GM12891 (cell line): ENCODE measurements around the gene CTNND2.

Source experiments
- POLR2A ChIP-seq: IDR thresholded peaks from 2 replicates; pipeline ENCODE4 v1.6.1; 2011; ENCODE audit warnings: low read depth, low read length, control low read depth
- POLR2AphosphoS5 ChIP-seq: IDR thresholded peaks from 2 replicates; pipeline ENCODE4 v1.6.1; 2011; ENCODE audit warnings: low read depth, low read length, control low read depth
- SPI1 ChIP-seq: IDR thresholded peaks from 2 replicates; pipeline ENCODE4 v1.6.1; 2011; ENCODE audit warnings: low read depth, low read length, control low read depth
- TAF1 ChIP-seq: IDR thresholded peaks from 2 replicates; pipeline ENCODE4 v1.6.1; 2011; ENCODE audit warnings: low read depth, low read length, control low read depth

- no peak for TF ChIP-seq POLR2AphosphoS5
- no peak for TF ChIP-seq POLR2A
- TF ChIP-seq SPI1, result no peak
- no peak for TF ChIP-seq TAF1
Observed at GRCh38 chr5:11247224-11247623, 657.0 kb downstream of the CTNND2 start.
